GM12878 (cell line): ENCODE data around the gene SERINC5. TPM values are rescaled to one million over a fixed set of nuclear protein-coding genes. Genes with fewer than 3 reads are reported as not detected.

ENCODE experiments used
- ATAC-seq: fragments of 200-7000 bp; cut with Tn5 transposase; 3 replicates; pipeline ENCODE4 v1.9.1; 2020; ENCODE audit warnings: mild to moderate bottlenecking, moderate library complexity
- BruUV-seq: library from RNA; stranded (reverse); fragments of 400-500 nt; replicated peaks from 2 replicates; lab custom pipeline; 2021; lab: Mats Ljungman, UMichigan
- CTCF ChIA-PET: fragments of 300-600 bp; sonication (Branson Sonifier 250); formaldehyde crosslinking; extraction: SDS; loops from one replicate; lab custom pipeline; 2021; ENCODE audit warnings: inconsistent platforms; lab: Yijun Ruan, JAX
- POLR2A ChIA-PET: fragments of 350-600 bp; formaldehyde crosslinking; extraction: SDS; loops from one replicate; lab custom pipeline; 2021; ENCODE audit warnings: inconsistent platforms; lab: Charles Lee
- RAD21 ChIA-PET: fragments of 300-600 bp; sonication (Branson Sonifier 250); formaldehyde crosslinking; loops from one replicate; lab custom pipeline; 2023; ENCODE audit warnings: antibody characterized with exemption; ENCODE audit not compliant: unreplicated experiment; lab: Charles Lee
- SMC1A ChIA-PET: fragments of 300-600 bp; sonication (Branson Sonifier 250); formaldehyde crosslinking; loops from one replicate; lab custom pipeline; 2023; ENCODE audit not compliant: unreplicated experiment, uncharacterized antibody; lab: Charles Lee
- DNase-seq: peaks from one replicate; pipeline ENCODE4 v3.0.0-alpha.2; 2011; ENCODE audit warnings: low read depth, low spot score
- FAIRE-seq: peaks from 3 replicates; lab custom pipeline; 2011; peaks lifted over from hg19 to GRCh38; lab: Jason Lieb, UNC
- H2AFZ ChIP-seq: 2 replicates; pipeline ENCODE4 v1.6.0; 2011; ENCODE audit warnings: low read depth, low read length, control low read depth; ENCODE audit not compliant: control insufficient read depth
- H3K27ac ChIP-seq: 2 replicates; pipeline ENCODE4 v1.5.1; 2011; ENCODE audit warnings: control low read depth; ENCODE audit not compliant: control insufficient read depth, insufficient read depth
- H3K27me3 ChIP-seq, 2 experiments: replicated peaks in 1 of 2; 2 replicates each; pipeline versions ENCODE4 v1.6.0 to v1.6.1; 2011; ENCODE audit warnings: low read length in 1 of 2; ENCODE audit not compliant: control insufficient read depth in 2 of 2, insufficient read depth in 2 of 2
- H3K36me3 ChIP-seq, 2 experiments: 2 replicates each; pipeline ENCODE4 v1.5.1; 2011; ENCODE audit warnings: low read length in 1 of 2; ENCODE audit not compliant: control insufficient read depth in 2 of 2, insufficient read depth in 2 of 2
- H3K4me1 ChIP-seq: 2 replicates; pipeline ENCODE4 v1.6.1; 2011; ENCODE audit warnings: mild to moderate bottlenecking, low read length, moderate library complexity, mixed read lengths; ENCODE audit not compliant: control insufficient read depth, insufficient read depth
- H3K4me2 ChIP-seq: 2 replicates; pipeline ENCODE4 v1.6.0; 2011; ENCODE audit warnings: control low read depth; ENCODE audit not compliant: control insufficient read depth, insufficient read depth
- H3K4me3 ChIP-seq: fragments of 200-600 bp; sonication (generic); 2 replicates; pipeline ENCODE4 v1.5.1; 2016
- H3K79me2 ChIP-seq: 2 replicates; pipeline ENCODE4 v1.6.0; 2011; ENCODE audit warnings: low read length; ENCODE audit not compliant: control insufficient read depth, insufficient read depth
- H3K9ac ChIP-seq: 2 replicates; pipeline ENCODE4 v1.8.0; 2011; ENCODE audit warnings: low read length, control low read depth, mixed read lengths; ENCODE audit not compliant: control insufficient read depth, insufficient read depth
- H3K9me3 ChIP-seq: replicated peaks from 3 replicates; pipeline ENCODE4 v1.5.1; 2011; ENCODE audit warnings: mild to moderate bottlenecking, low read length; ENCODE audit not compliant: control insufficient read depth, insufficient read depth
- H4K20me1 ChIP-seq: 2 replicates; pipeline ENCODE4 v1.6.0; 2011; ENCODE audit not compliant: control insufficient read depth, insufficient read depth
- BHLHE40 ChIP-seq, 2 experiments: fragments of 450-650 bp in 1 of 2; IDR thresholded peaks; 2 replicates each; pipeline ENCODE4 v1.6.1; 2011 to 2017; ENCODE audit warnings: low read depth in 2 of 2, borderline replicate concordance in 1 of 2, improper control_type of control experiment in 1 of 2, low read length in 1 of 2, mild to moderate bottlenecking in 1 of 2
- CBX5 ChIP-seq: sonication (generic); IDR thresholded peaks from 2 replicates; pipeline ENCODE4 v1.6.1; 2016; ENCODE audit warnings: low read depth, moderate library complexity, mild to moderate bottlenecking, inconsistent platforms
- CHD1 ChIP-seq: IDR thresholded peaks from 2 replicates; pipeline ENCODE4 v1.6.1; 2012; ENCODE audit warnings: low read depth, low read length, improper control_type of control experiment
- CREB1 ChIP-seq: IDR thresholded peaks from 2 replicates; pipeline ENCODE4 v1.6.1; 2012; ENCODE audit warnings: low read depth, mild to moderate bottlenecking, inconsistent platforms
- FOXM1 ChIP-seq: IDR thresholded peaks from 2 replicates; pipeline ENCODE4 v1.6.1; 2012; ENCODE audit warnings: low read depth, mild to moderate bottlenecking, inconsistent platforms, low read length, moderate library complexity
- IKZF1 ChIP-seq: fragments of 450-650 bp; conservative IDR thresholded peaks from 2 replicates; pipeline ENCODE4 v1.6.1; 2017; ENCODE audit warnings: antibody characterized with exemption, mild to moderate bottlenecking
- MEF2A ChIP-seq: IDR thresholded peaks from 2 replicates; pipeline ENCODE4 v1.6.1; 2011; ENCODE audit warnings: low read depth, mild to moderate bottlenecking, low read length, moderate library complexity; ENCODE audit not compliant: insufficient read depth
- NR2F1 ChIP-seq: fragments of 450-650 bp; conservative IDR thresholded peaks from 2 replicates; pipeline ENCODE4 v1.6.1; 2017; ENCODE audit warnings: mild to moderate bottlenecking
- RAD51 ChIP-seq: fragments of 450-650 bp; IDR thresholded peaks from 2 replicates; pipeline ENCODE4 v1.6.1; 2016; ENCODE audit warnings: moderate library complexity, mild to moderate bottlenecking, inconsistent platforms
- RUNX3 ChIP-seq: IDR thresholded peaks from 2 replicates; pipeline ENCODE4 v1.6.1; 2012; ENCODE audit warnings: low read length, inconsistent platforms
- SMARCA5 ChIP-seq: fragments of 450-650 bp; IDR thresholded peaks from 2 replicates; pipeline ENCODE4 v1.6.1; 2017; ENCODE audit warnings: mild to moderate bottlenecking
- TCF7 ChIP-seq: IDR thresholded peaks from 2 replicates; pipeline ENCODE4 v1.6.1; 2014; ENCODE audit warnings: antibody characterized with exemption, borderline replicate concordance
- WGBS: methylation state at CpG from one replicate; pipeline ENCODE4 v1.1.6; 2016; ENCODE audit warnings: low lambda C conversion rate; ENCODE audit not compliant: insufficient replicate concordance, insufficient coverage; ENCODE audit errors: missing lambda C conversion rate; 5-methylcytosine and 5-hydroxymethylcytosine counted together
- in situ Hi-C: fragments of 300-500 bp; cut with MboI; formaldehyde crosslinking; loops from 9 replicates; pipeline ENCODE4 v1.14.3; 2018; ENCODE audit warnings: mixed read lengths
- intact Hi-C: fragments of 100-400 bp; cut with micrococcal nuclease; formaldehyde crosslinking; loops from one replicate; pipeline ENCODE4 v1.14.2; 2022; ENCODE audit not compliant: unreplicated experiment
- polyA plus RNA-seq, 11 experiments: library from polyadenylated mRNA; depleted of rRNA in 4 of 11; unstranded in 6 of 11; stranded (reverse) in 5 of 11; fragments of >200 nt; fragmentation: Nextera tagmentation in 4 of 11; fragmentation: Illumina TruSeq in 1 of 11; extraction: Ambion mirVana in 4 of 11; extraction: Trizol in 1 of 11; gene quantifications; 1 replicate in 1 of 11; 2 replicates in 10 of 11; pipeline versions ENCODE4 v1.2.1 to v1.2.3, GENCODE V29; 2011 to 2016; ENCODE audit warnings: inconsistent platforms in 2 of 11, missing spikeins in 2 of 11, low read depth in 1 of 11
- total RNA-seq, 4 experiments: library from RNA; depleted of rRNA in 3 of 4; stranded (reverse); fragments of >200 nt in 3 of 4; fragmentation: Illumina TruSeq in 1 of 4; extraction: Trizol in 1 of 4; gene quantifications; 2 replicates each; pipeline versions ENCODE4 v1.2.1 to v1.2.3, GENCODE V29; 2013 to 2021
- TF ChIP-seq, protein P1 (sequence below): fragments of 450-650 bp; IDR thresholded peaks from 2 replicates; pipeline ENCODE4 v1.6.1; 2016; ENCODE audit warnings: mild to moderate bottlenecking, moderate library complexity, borderline replicate concordance
- TF ChIP-seq, protein P2 (sequence below): fragments of 450-650 bp; IDR thresholded peaks from 2 replicates; pipeline ENCODE4 v1.6.1; 2017; ENCODE audit warnings: mild to moderate bottlenecking, moderate library complexity

The SERINC5 gene
- total and polyA plus RNA-seq, 10 of the 15 experiments (the other 5 are each of a cell fraction or from before 2014, with no cell fraction given), result 0.66 to 7.0 (median 2.8) TPM

DNA sequence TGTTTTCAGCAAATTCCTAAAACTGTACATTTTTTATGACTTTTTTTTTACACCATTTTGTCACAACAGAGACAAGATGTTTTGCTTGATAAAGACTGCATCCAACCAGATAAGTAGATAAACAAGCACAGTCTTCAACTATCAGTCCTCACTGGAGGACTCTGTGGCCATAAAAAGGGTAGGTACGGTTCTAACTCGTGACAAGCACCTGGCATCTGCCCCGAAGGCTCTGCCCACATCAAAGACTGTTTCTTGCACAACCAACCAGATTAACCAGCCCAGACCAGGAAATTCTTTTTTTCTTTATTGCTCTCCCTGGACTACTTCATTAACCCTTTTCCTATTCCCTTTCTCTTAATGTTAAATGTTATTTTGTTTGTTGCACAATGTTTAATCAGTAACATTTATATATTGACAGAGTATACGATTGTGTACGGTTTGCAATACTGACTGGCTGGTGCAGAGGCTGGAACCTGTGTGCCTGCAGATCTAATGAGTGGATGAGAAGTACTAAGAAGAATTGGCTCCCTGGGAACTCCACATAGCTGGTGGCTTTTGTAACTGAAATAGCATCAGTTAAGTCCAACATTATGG, 74.1 kb downstream of the SERINC5 start:
- ChIA-PET RAD21 (interaction anchor here (0.7 to 2.7 kb wide), 3 partner anchors 11 to 75 kb away, joined by 3 to 7 read pairs (median 3); no protein-coding TSS in a partner anchor), SMC1A (interaction anchor here (0.6 to 3.0 kb wide), 8 partner anchors 9 to 90 kb away, joined by 3 to 15 read pairs (median 4); partner anchors contain the start of gene SERINC5), CTCF (interaction anchor here (0.6 to 1.2 kb wide), 5 partner anchors 12 to 126 kb away, joined by 3 to 4 read pairs (median 3); no protein-coding TSS in a partner anchor)
- no peak overlapping the region for H3K27ac ChIP-seq
- intact Hi-C loops (loop anchor here (10.0 kb wide), 1 partner anchor 397 kb away; no protein-coding TSS in a partner anchor), in situ Hi-C loops (no loop called here)
- DNase-seq, result no peak
- no peak overlapping the region for H3K4me3 ChIP-seq
- WGBS, result 32% methylated on average over 5 of the region's 5 CpGs
- H3K79me2 ChIP-seq, result no peaks in the 10 kb centered on the region
- H3K9me3 ChIP-seq, result no peaks in the 10 kb centered on the region
- H3K36me3 ChIP-seq, result no peaks in the 10 kb centered on the region; a peak in 1 of 4 replicates
- FAIRE-seq, result no peak
- peaks cover 8% of the 10 kb centered on the region for H3K4me1 ChIP-seq
- no peaks in the 10 kb centered on the region for H3K27me3 ChIP-seq
- TF ChIP-seq MEF2A (no peak), CHD1 (no peak), CREB1 (no peak), BHLHE40 (IDR thresholded peaks at IDR 0.05; ENCODE audit: borderline replicate concordance in 1 of 2, low read depth in 2 of 2, low read length in 1 of 2) (peak; percentile 29 to 55; a peak in 2 of 4 replicates), NR2F1 (no peak), IKZF1 (0 out of 2 replicates have a peak, but pooled peaks have one; percentile 16), FOXM1 (no peak), SMARCA5 (no peak), RAD51 (peak; percentile 22; the same call in 1 of the 2 replicates), TCF7 (peak; percentile 61; the same call in 1 of the 2 replicates), CBX5 (no peak), RUNX3 (peak; percentile 24; the same call in 1 of the 2 replicates)
- TF ChIP-seq, protein P1, sequence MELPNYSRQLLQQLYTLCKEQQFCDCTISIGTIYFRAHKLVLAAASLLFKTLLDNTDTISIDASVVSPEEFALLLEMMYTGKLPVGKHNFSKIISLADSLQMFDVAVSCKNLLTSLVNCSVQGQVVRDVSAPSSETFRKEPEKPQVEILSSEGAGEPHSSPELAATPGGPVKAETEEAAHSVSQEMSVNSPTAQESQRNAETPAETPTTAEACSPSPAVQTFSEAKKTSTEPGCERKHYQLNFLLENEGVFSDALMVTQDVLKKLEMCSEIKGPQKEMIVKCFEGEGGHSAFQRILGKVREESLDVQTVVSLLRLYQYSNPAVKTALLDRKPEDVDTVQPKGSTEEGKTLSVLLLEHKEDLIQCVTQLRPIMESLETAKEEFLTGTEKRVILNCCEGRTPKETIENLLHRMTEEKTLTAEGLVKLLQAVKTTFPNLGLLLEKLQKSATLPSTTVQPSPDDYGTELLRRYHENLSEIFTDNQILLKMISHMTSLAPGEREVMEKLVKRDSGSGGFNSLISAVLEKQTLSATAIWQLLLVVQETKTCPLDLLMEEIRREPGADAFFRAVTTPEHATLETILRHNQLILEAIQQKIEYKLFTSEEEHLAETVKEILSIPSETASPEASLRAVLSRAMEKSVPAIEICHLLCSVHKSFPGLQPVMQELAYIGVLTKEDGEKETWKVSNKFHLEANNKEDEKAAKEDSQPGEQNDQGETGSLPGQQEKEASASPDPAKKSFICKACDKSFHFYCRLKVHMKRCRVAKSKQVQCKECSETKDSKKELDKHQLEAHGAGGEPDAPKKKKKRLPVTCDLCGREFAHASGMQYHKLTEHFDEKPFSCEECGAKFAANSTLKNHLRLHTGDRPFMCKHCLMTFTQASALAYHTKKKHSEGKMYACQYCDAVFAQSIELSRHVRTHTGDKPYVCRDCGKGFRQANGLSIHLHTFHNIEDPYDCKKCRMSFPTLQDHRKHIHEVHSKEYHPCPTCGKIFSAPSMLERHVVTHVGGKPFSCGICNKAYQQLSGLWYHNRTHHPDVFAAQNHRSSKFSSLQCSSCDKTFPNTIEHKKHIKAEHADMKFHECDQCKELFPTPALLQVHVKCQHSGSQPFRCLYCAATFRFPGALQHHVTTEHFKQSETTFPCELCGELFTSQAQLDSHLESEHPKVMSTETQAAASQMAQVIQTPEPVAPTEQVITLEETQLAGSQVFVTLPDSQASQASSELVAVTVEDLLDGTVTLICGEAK, result no peak
- TF ChIP-seq, protein P2, sequence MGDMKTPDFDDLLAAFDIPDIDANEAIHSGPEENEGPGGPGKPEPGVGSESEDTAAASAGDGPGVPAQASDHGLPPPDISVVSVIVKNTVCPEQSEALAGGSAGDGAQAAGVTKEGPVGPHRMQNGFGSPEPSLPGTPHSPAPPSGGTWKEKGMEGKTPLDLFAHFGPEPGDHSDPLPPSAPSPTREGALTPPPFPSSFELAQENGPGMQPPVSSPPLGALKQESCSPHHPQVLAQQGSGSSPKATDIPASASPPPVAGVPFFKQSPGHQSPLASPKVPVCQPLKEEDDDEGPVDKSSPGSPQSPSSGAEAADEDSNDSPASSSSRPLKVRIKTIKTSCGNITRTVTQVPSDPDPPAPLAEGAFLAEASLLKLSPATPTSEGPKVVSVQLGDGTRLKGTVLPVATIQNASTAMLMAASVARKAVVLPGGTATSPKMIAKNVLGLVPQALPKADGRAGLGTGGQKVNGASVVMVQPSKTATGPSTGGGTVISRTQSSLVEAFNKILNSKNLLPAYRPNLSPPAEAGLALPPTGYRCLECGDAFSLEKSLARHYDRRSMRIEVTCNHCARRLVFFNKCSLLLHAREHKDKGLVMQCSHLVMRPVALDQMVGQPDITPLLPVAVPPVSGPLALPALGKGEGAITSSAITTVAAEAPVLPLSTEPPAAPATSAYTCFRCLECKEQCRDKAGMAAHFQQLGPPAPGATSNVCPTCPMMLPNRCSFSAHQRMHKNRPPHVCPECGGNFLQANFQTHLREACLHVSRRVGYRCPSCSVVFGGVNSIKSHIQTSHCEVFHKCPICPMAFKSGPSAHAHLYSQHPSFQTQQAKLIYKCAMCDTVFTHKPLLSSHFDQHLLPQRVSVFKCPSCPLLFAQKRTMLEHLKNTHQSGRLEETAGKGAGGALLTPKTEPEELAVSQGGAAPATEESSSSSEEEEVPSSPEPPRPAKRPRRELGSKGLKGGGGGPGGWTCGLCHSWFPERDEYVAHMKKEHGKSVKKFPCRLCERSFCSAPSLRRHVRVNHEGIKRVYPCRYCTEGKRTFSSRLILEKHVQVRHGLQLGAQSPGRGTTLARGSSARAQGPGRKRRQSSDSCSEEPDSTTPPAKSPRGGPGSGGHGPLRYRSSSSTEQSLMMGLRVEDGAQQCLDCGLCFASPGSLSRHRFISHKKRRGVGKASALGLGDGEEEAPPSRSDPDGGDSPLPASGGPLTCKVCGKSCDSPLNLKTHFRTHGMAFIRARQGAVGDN, result peak; percentile 73
- TF ChIP-seq, all 136 proteins: peak for 6
- peak; percentile 78 for ATAC-seq
- POLR2A ChIA-PET, result interaction anchor here (1.4 kb wide), 1 partner anchor 11 kb away, joined by 5 read pairs; no protein-coding TSS in a partner anchor
- H4K20me1 ChIP-seq, result no peaks in the 10 kb centered on the region
- no TSS peak for BruUV-seq
- no peak overlapping the region for H3K4me2 ChIP-seq
- H3K9ac ChIP-seq, result no peak overlapping the region
- H2AFZ ChIP-seq, result no peak overlapping the region
